H1 (cell line): ENCODE measurements around the gene DUSP3. TPM values are rescaled to one million over a fixed set of nuclear protein-coding genes. Genes with fewer than 3 reads are reported as not detected.

Experiments used
- CHD7 ChIP-seq: fragments of 300-600 bp; sonication (generic); IDR thresholded peaks from 2 replicates; pipeline ENCODE4 v1.7.1; 2012; ENCODE audit warnings: low read length, moderate library complexity, mild to moderate bottlenecking, inconsistent platforms; ENCODE audit not compliant: insufficient replicate concordance
- CREB1 ChIP-seq: IDR thresholded peaks from 2 replicates; pipeline ENCODE4 v1.6.1; 2012; ENCODE audit warnings: inconsistent platforms
- HDAC2 ChIP-seq, 2 experiments: fragments of 300-600 bp in 1 of 2; sonication (generic) in 1 of 2; IDR thresholded peaks; 2 replicates each; pipeline ENCODE4 v1.6.1; 2011 to 2012; ENCODE audit warnings: low read depth in 2 of 2, low read length in 2 of 2, mild to moderate bottlenecking in 2 of 2, moderate library complexity in 2 of 2, borderline replicate concordance in 1 of 2, inconsistent platforms in 1 of 2
- JUN ChIP-seq: IDR thresholded peaks from 2 replicates; pipeline ENCODE4 v1.6.1; 2011; ENCODE audit warnings: low read depth, mild to moderate bottlenecking, improper control_type of control experiment, low read length
- MAX ChIP-seq: IDR thresholded peaks from 2 replicates; pipeline ENCODE4 v1.6.1; 2012; ENCODE audit warnings: inconsistent platforms
- SIN3A ChIP-seq, 2 experiments: IDR thresholded peaks in 1 of 2; conservative IDR thresholded peaks in 1 of 2; 2 replicates each; pipeline ENCODE4 v1.6.1; 2011 to 2012; ENCODE audit warnings: low read length in 2 of 2, improper control_type of control experiment in 1 of 2, low read depth in 1 of 2, mild to moderate bottlenecking in 1 of 2
- SIRT6 ChIP-seq: IDR thresholded peaks from one replicate; pipeline ENCODE4 v1.7.1; 2012; ENCODE audit warnings: low read length, inconsistent platforms
- SP2 ChIP-seq: IDR thresholded peaks from 2 replicates; pipeline ENCODE4 v1.6.1; 2012; ENCODE audit warnings: mild to moderate bottlenecking, low read length, inconsistent platforms
- TAF7 ChIP-seq: optimal IDR thresholded peaks from 2 replicates; pipeline ENCODE3; 2011; ENCODE audit warnings: low read depth, mild to moderate bottlenecking, inconsistent platforms, low read length, moderate library complexity, borderline replicate concordance
- TBP ChIP-seq: IDR thresholded peaks from 2 replicates; pipeline ENCODE4 v1.6.1; 2011; ENCODE audit warnings: low read depth, low read length, improper control_type of control experiment
- polyA plus RNA-seq, 7 experiments: library from polyadenylated mRNA; depleted of rRNA in 3 of 7; stranded (reverse) in 5 of 7; unstranded in 2 of 7; fragments of >200 nt in 5 of 7; fragments of 200-250 nt in 2 of 7; gene quantifications; 1 replicate in 5 of 7; 2 replicates in 1 of 7; 4 replicates in 1 of 7; pipeline versions ENCODE4 v1.2.1 to v1.2.3, GENCODE V29; 2011 to 2013; ENCODE audit warnings: missing spikeins in 2 of 7, mixed read lengths in 2 of 7
- total RNA-seq: library from RNA; stranded (reverse); fragmentation: NEBNext Ultra II Directional; extraction: Animal tissue kit (Norgen Biotek cat#: 25700); gene quantifications from 2 replicates; pipeline ENCODE4 v1.2.1, GENCODE V29; 2021

DUSP3 gene
- total and polyA plus RNA-seq, 2 of the 8 experiments (the other 6 are each of a cell fraction or from before 2014, with no cell fraction given), result 15.1 to 21.2 TPM

GRCh38 chr17:43755389-43755875 is 23.3 kb downstream of the DUSP3 start (continued):
- TF ChIP-seq CHD7, result no peak
- TF ChIP-seq SIRT6, result no peak
- peak in 1 of 2 experiments; percentile 32; a peak in 1 of 4 replicates for TF ChIP-seq HDAC2 (IDR thresholded peaks at IDR 0.05; ENCODE audit: borderline replicate concordance in 1 of 2, low read depth in 2 of 2, low read length in 2 of 2)
- TF ChIP-seq TAF7, result no peak
- no peak for TF ChIP-seq SIN3A (conservative IDR thresholded peaks at IDR 0.05 in 1 of 2, IDR thresholded peaks at IDR 0.05 in 1 of 2; ENCODE audit: low read depth in 1 of 2, low read length in 2 of 2)
- TF ChIP-seq JUN, result no peak
- no peak for TF ChIP-seq CREB1
- peak; percentile 95 for TF ChIP-seq MAX
- no peak for TF ChIP-seq TBP
- TF ChIP-seq SP2, result no peak
